Endodermal cell (in vitro differentiated cells): ENCODE results near the gene ZFAND3. TPM values are rescaled to one million over a fixed set of nuclear protein-coding genes. Genes with fewer than 3 reads are reported as not detected.
A peak's percentile ranks its signal among the peaks of the same experiment; 100 is the strongest.

Source experiments
- DNase-seq: peaks from one replicate; pipeline ENCODE4 v3.0.0-alpha.2; 2017
- H3K27ac ChIP-seq: 2 replicates; pipeline ENCODE4 v1.5.1; 2013; ENCODE audit warnings: mild to moderate bottlenecking, low read depth, low read length, moderate library complexity
- H3K27me3 ChIP-seq: 2 replicates; pipeline ENCODE4 v1.6.1; 2013; ENCODE audit warnings: mild to moderate bottlenecking, low read length, moderate library complexity; ENCODE audit not compliant: insufficient read depth, control insufficient read depth, poor library complexity, severe bottlenecking
- H3K36me3 ChIP-seq: 2 replicates; pipeline ENCODE4 v1.7.0; 2013; ENCODE audit warnings: mild to moderate bottlenecking, low read length, moderate library complexity; ENCODE audit not compliant: control insufficient read depth, insufficient read depth
- H3K4me1 ChIP-seq: one replicate; pipeline ENCODE4 v1.7.0; 2013; ENCODE audit warnings: low read length; ENCODE audit not compliant: control insufficient read depth, insufficient read depth
- H3K4me3 ChIP-seq: 2 replicates; pipeline ENCODE4 v1.5.1; 2013; ENCODE audit warnings: mild to moderate bottlenecking, low read length, moderate library complexity
- H3K9ac ChIP-seq: 2 replicates; pipeline ENCODE4 v1.6.1; 2013; ENCODE audit warnings: mild to moderate bottlenecking, low read length, moderate library complexity; ENCODE audit not compliant: poor library complexity, severe bottlenecking; ENCODE audit errors: extremely low read depth
- H3K9me3 ChIP-seq: 2 replicates; pipeline ENCODE4 v1.6.1; 2013; ENCODE audit warnings: mild to moderate bottlenecking, low read length, moderate library complexity; ENCODE audit not compliant: control insufficient read depth
- H3K27ac Mint-ChIP-seq: 2 replicates; pipeline ENCODE4 v1.8.0; 2020; ENCODE audit warnings: mixed read lengths
- H3K27me3 Mint-ChIP-seq: 2 replicates; pipeline ENCODE4 v1.8.0; 2021; ENCODE audit warnings: mild to moderate bottlenecking, mixed read lengths; ENCODE audit not compliant: insufficient read depth
- H3K36me3 Mint-ChIP-seq: 2 replicates; pipeline ENCODE4 v1.8.0; 2020; ENCODE audit warnings: low read depth, mixed read lengths
- H3K4me1 Mint-ChIP-seq: 2 replicates; pipeline ENCODE4 v1.8.0; 2020; ENCODE audit warnings: mixed read lengths
- H3K4me3 Mint-ChIP-seq: 2 replicates; pipeline ENCODE4 v1.8.0; 2020; ENCODE audit warnings: mild to moderate bottlenecking, moderate library complexity, mixed read lengths
- H3K9me3 Mint-ChIP-seq: 2 replicates; pipeline ENCODE4 v1.8.0; 2020; ENCODE audit warnings: mild to moderate bottlenecking, mixed read lengths
- CTCF ChIP-seq: fragments of 200-600 bp; sonication (generic); conservative IDR thresholded peaks from 2 replicates; pipeline ENCODE4 v1.5.0; 2021; ENCODE audit warnings: antibody characterized with exemption, mild to moderate bottlenecking
- WGBS, 2 experiments: methylation state at CpG; one replicate each; pipeline versions ENCODE4 v1.1.5 to v1.1.7; 2013; ENCODE audit warnings: missing lambda C conversion rate in 2 of 2, mixed read lengths in 1 of 2; ENCODE audit not compliant: insufficient coverage in 1 of 2, insufficient read length in 1 of 2; 5-methylcytosine and 5-hydroxymethylcytosine counted together
- total RNA-seq, 2 donors: library from RNA; stranded (reverse); fragmentation: NEBNext Ultra II Directional in 1 of 2; extraction: Animal tissue kit (Norgen Biotek cat#: 25700) in 1 of 2; gene quantifications; 2 replicates in 1 of 2; 3 replicates in 1 of 2; pipeline ENCODE4 v1.2.1, GENCODE V29; 2021

The ZFAND3 gene
- total RNA-seq, 2 donors from 2014 or later, result 67.1 to 86.2 TPM

GRCh38 chr6:38187325-38187724, 367.8 kb downstream of the ZFAND3 start:
- Mint-ChIP-seq H3K27me3 (peaks cover 38% of the 10 kb centered on the region), H3K36me3 (no peaks in the 10 kb centered on the region), H3K4me3 (no peak overlapping the region), H3K9me3 (no peaks in the 10 kb centered on the region), H3K4me1 (peaks cover 23% of the 10 kb centered on the region), H3K27ac (peak overlapping the region; percentile 2)
- peak; percentile 51 for TF ChIP-seq CTCF
- peaks cover 6% of the 10 kb centered on the region for H3K4me1 ChIP-seq
- H3K9me3 ChIP-seq, result no peaks in the 10 kb centered on the region
- no peak overlapping the region for H3K9ac ChIP-seq
- H3K4me3 ChIP-seq, result no peak overlapping the region
- H3K27ac ChIP-seq, result no peak overlapping the region
- DNase-seq, result peak; percentile 67
- H3K27me3 ChIP-seq, result peaks cover 11% of the 10 kb centered on the region
- 48 to 54% methylated on average over 8 of the region's 8 CpGs for WGBS, 2 experiments
- H3K36me3 ChIP-seq, result no peaks in the 10 kb centered on the region

GRCh38 chr6:38187811-38188590, 368.5 kb downstream of the ZFAND3 start:
- H3K4me1 Mint-ChIP-seq, result peaks cover 29% of the 10 kb centered on the region
- Histone ChIP-seq H3K27me3 (peaks cover 11% of the 10 kb centered on the region), H3K9ac (no peak overlapping the region), H3K36me3 (no peaks in the 10 kb centered on the region), H3K4me1 (peaks cover 6% of the 10 kb centered on the region), H3K4me3 (no peak overlapping the region), H3K27ac (no peak overlapping the region), H3K9me3 (no peaks in the 10 kb centered on the region)
- H3K27ac Mint-ChIP-seq, result no peak overlapping the region
- no peaks in the 10 kb centered on the region for H3K36me3 Mint-ChIP-seq
- no peak for TF ChIP-seq CTCF
- no peaks in the 10 kb centered on the region for H3K9me3 Mint-ChIP-seq
- H3K27me3 Mint-ChIP-seq, result peaks cover 38% of the 10 kb centered on the region
- 86 to 93% methylated on average over 20 of the region's 20 CpGs for WGBS, 2 experiments
- no peak overlapping the region for H3K4me3 Mint-ChIP-seq
- DNase-seq, result peak; percentile 42

- H3K27me3 ChIP-seq, result peaks cover 11% of the 10 kb centered on the region
- Mint-ChIP-seq H3K4me3 (no peak overlapping the region), H3K36me3 (no peaks in the 10 kb centered on the region), H3K4me1 (peaks cover 35% of the 10 kb centered on the region), H3K27ac (no peak overlapping the region), H3K9me3 (no peaks in the 10 kb centered on the region), H3K27me3 (peaks cover 32% of the 10 kb centered on the region)
- no peak for DNase-seq
- no peak for TF ChIP-seq CTCF
- H3K4me1 ChIP-seq, result peaks cover 6% of the 10 kb centered on the region
- no peak overlapping the region for H3K4me3 ChIP-seq
- WGBS, 2 experiments, result 93 to 95% methylated on average over 14 of the region's 14 CpGs
- no peaks in the 10 kb centered on the region for H3K36me3 ChIP-seq
- no peak overlapping the region for H3K27ac ChIP-seq
- no peaks in the 10 kb centered on the region for H3K9me3 ChIP-seq
- no peak overlapping the region for H3K9ac ChIP-seq
Observed at GRCh38 chr6:38188677-38189335, 369.3 kb downstream of the ZFAND3 start.
